GM19452 (cell line): ENCODE measurements around the gene ERI3.

Experiments
- ATAC-seq: cut with Tn5 transposase; IDR thresholded peaks from one replicate; pipeline ENCODE4 v1.9.1; 2021; ENCODE audit not compliant: unreplicated experiment

ERI3 gene

GRCh38 chr1:44239961-44240371 lies 115.1 kb downstream of the ERI3 start:
- no peak for ATAC-seq

- ATAC-seq, result no peak
These were observed 115.6 kb downstream of the ERI3 start for GRCh38 chr1:44239331-44239960.

GRCh38 chr1:44238660-44239059 lies 116.4 kb downstream of the ERI3 start:
- ATAC-seq, result no peak

GRCh38 chr1:44237721-44238457 lies 117.2 kb downstream of the ERI3 start:
- ATAC-seq, result no peak

GRCh38 chr1:44236490-44237272 lies 118.4 kb downstream of the ERI3 start:
- ATAC-seq, result no peak

- no peak for ATAC-seq
These were observed 119.2 kb downstream of the ERI3 start for GRCh38 chr1:44235808-44236207.

- ATAC-seq, result no peak
These were observed 121.5 kb downstream of the ERI3 start for GRCh38 chr1:44233593-44233992.

GRCh38 chr1:44230796-44231195 lies 124.3 kb downstream of the ERI3 start:
- no peak for ATAC-seq

- no peak for ATAC-seq
These were observed 125.5 kb downstream of the ERI3 start for GRCh38 chr1:44229435-44230167.

- ATAC-seq, result no peak
These were observed 126.8 kb downstream of the ERI3 start for GRCh38 chr1:44228218-44228617.

GRCh38 chr1:44227211-44227610 lies 127.8 kb downstream of the ERI3 start:
- ATAC-seq, result no peak

GRCh38 chr1:44225761-44226160 lies 129.3 kb downstream of the ERI3 start:
- ATAC-seq, result no peak

- no peak for ATAC-seq
These were observed 131.9 kb downstream of the ERI3 start for GRCh38 chr1:44223187-44223610.

- ATAC-seq, result no peak
These were observed 132.5 kb downstream of the ERI3 start for GRCh38 chr1:44222397-44223186.

- no peak for ATAC-seq
These were observed 133.3 kb downstream of the ERI3 start for GRCh38 chr1:44221769-44222168.

- no peak for ATAC-seq
These were observed 134.3 kb downstream of the ERI3 start for GRCh38 chr1:44220755-44221154.

- no peak for ATAC-seq
These were observed 134.9 kb downstream of the ERI3 start for GRCh38 chr1:44220001-44220751.

- ATAC-seq, result no peak
These were observed 135.8 kb downstream of the ERI3 start for GRCh38 chr1:44219301-44219626.

- no peak for ATAC-seq
These were observed 136.4 kb downstream of the ERI3 start for GRCh38 chr1:44218503-44219300.
